ENCODE results near the gene NUMB. TPM values are rescaled to one million over a fixed set of nuclear protein-coding genes. Genes with fewer than 3 reads are reported as not detected.

Gene NUMB
- polyA plus RNA-seq (2012; ENCODE audit: missing spikeins) = 31.0 TPM

DNA sequence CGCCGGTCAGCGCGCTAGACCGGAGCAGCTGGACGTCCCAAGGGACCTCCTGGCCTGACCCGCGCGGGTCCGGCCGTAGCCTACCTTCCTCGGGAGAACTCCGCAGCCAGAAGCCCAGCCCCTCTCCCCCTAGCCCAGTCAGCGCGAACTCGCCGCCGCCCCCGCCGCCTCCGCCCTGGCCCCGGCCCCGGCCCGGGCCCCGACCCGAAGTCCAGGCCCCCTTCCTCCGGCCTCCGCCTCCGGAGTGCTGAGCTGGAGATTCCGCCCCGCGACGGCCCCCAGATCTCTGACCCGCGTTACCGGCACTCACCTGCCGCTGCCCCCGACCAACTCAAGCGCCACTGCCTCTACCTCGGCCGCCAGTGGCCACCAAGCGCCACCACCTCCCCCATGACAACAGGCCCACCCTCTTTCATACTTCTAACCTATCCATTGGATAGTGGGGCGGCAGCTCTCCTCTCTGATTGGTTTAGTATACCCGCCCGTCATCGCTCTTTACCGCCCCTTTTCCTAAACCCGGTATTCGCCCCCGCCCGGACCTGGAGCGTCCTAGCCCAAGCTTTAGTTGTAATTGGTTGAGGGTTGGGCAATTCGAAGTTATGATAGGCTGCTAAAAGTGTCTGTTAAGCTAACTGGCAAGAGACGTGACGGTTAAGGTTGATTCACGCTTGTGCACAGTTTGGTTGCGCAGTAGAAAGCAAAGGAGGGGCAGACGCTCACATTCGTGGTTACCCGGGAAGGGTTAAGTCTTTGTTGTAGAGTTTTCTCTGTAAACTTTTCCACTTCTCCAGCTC, at the start of gene NUMB:
TSS of gene NUMB (minus strand) at position 364 of the 794 bp plus-strand sequence. CDS start 102,795 bp downstream, outside the sequence.
- FAIRE-seq (peak; percentile 99), DNase-seq (ENCODE audit: insufficient read length) (peak; percentile 85)
- TF ChIP-seq POLR2A (IDR thresholded peaks at IDR 0.05; ENCODE audit: low read depth, low read length) = peak; percentile 77; the same call in 1 of the 2 replicates
- TF ChIP-seq POLR2AphosphoS5 (IDR thresholded peaks at IDR 0.05; ENCODE audit: low read depth, low read length) = peak; percentile 57; the same call in 1 of the 2 replicates
- TF ChIP-seq TAF1 (IDR thresholded peaks at IDR 0.05; ENCODE audit: borderline replicate concordance, low read depth, low read length) = peak; percentile 54; the same call in 1 of the 2 replicates

DNA sequence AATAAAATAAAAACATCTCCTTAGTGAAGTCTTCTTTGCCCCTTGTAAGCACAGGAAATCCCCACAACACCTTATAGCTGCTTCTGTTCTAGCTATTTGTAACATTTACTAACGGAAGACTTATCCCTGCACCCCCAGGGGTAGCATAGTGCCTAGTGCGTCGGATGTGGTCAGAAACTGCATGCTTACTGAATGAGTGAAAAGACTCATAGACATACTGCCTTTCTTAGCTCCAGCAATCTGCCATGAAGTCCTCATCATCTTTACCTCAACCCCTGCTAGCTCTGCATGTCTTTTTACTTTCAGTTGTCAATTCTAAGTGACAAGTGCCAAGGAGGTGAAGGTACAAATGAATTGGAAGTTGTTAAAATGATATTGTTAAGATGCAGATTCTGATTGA, 45.3 kb upstream of the NUMB start:
- FAIRE-seq = no peak
- TF ChIP-seq POLR2AphosphoS5 (IDR thresholded peaks at IDR 0.05; ENCODE audit: low read depth, low read length) (peak; percentile 56; the same call in 1 of the 2 replicates), TAF1 (IDR thresholded peaks at IDR 0.05; ENCODE audit: borderline replicate concordance, low read depth, low read length) (no peak), POLR2A (IDR thresholded peaks at IDR 0.05; ENCODE audit: low read depth, low read length) (peak; percentile 40; the same call in 1 of the 2 replicates)
- DNase-seq (ENCODE audit: insufficient read length) = no peak

- DNase-seq (ENCODE audit: insufficient read length) (no peak), FAIRE-seq (no peak)
- TF ChIP-seq POLR2A (IDR thresholded peaks at IDR 0.05; ENCODE audit: low read depth, low read length) (no peak), POLR2AphosphoS5 (IDR thresholded peaks at IDR 0.05; ENCODE audit: low read depth, low read length) (no peak), TAF1 (IDR thresholded peaks at IDR 0.05; ENCODE audit: borderline replicate concordance, low read depth, low read length) (no peak)
Observed at GRCh38 chr14:73502017-73502619, 43.8 kb upstream of the NUMB start.

DNA sequence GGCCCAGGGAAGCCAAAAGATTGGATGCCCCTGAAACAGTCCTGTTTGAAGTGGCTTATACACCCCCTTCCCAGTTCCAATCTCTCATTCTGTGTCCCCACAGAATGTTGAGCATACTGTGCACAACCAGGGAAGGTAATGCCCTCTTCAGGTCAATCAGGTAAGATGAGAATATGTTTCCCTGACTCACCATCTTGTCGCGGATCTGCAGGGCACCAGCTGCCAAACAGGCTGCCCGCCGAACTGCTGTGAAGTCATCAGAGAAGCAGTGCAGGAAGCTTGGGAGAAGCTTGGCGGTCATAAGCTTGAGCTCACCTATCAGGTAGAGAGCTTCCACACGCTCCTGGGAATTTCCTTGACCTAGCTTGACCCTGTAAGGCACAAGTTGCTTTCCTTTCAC, 42.0 kb upstream of the NUMB start:
- no peak for FAIRE-seq
- TF ChIP-seq POLR2A (IDR thresholded peaks at IDR 0.05; ENCODE audit: low read depth, low read length) (no peak), TAF1 (IDR thresholded peaks at IDR 0.05; ENCODE audit: borderline replicate concordance, low read depth, low read length) (no peak), POLR2AphosphoS5 (IDR thresholded peaks at IDR 0.05; ENCODE audit: low read depth, low read length) (no peak)
- DNase-seq (ENCODE audit: insufficient read length) = no peak

DNA sequence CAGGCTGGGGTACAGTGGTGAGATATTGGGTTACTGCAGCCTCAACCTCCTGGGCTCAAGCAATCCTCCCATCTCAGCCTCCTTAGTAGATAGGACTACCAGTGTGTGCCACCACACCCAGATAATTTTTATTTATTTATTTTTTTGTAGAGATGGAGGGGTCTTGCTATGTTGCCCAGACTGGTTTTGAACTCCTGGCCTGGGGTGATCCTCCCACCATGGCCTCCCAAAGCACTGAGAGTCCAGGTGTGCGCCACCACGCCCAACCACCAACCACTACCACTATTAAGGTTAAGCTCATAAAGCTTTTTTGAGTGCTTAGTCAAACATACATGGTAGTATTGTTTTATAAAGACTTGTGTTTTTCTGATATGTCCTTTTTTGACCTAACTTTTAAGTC, 36.2 kb upstream of the NUMB start:
- DNase-seq (ENCODE audit: insufficient read length) (no peak), FAIRE-seq (no peak)
- TF ChIP-seq POLR2A (IDR thresholded peaks at IDR 0.05; ENCODE audit: low read depth, low read length) (no peak), POLR2AphosphoS5 (IDR thresholded peaks at IDR 0.05; ENCODE audit: low read depth, low read length) (no peak), TAF1 (IDR thresholded peaks at IDR 0.05; ENCODE audit: borderline replicate concordance, low read depth, low read length) (no peak)

GRCh38 chr14:73492670-73493069, 34.3 kb upstream of the NUMB start:
- FAIRE-seq (no peak), DNase-seq (ENCODE audit: insufficient read length) (no peak)
- no peak for TF ChIP-seq POLR2AphosphoS5 (IDR thresholded peaks at IDR 0.05; ENCODE audit: low read depth, low read length)

- DNase-seq (ENCODE audit: insufficient read length) (no peak), FAIRE-seq (peak; percentile 50)
- no peak for TF ChIP-seq POLR2A (IDR thresholded peaks at IDR 0.05; ENCODE audit: low read depth, low read length)
- TF ChIP-seq TAF1 (IDR thresholded peaks at IDR 0.05; ENCODE audit: borderline replicate concordance, low read depth, low read length) = no peak
- TF ChIP-seq POLR2AphosphoS5 (IDR thresholded peaks at IDR 0.05; ENCODE audit: low read depth, low read length) = no peak
Observed at GRCh38 chr14:73492043-73492552, 33.8 kb upstream of the NUMB start.

GRCh38 chr14:73491256-73492042, 33.1 kb upstream of the NUMB start:
- DNase-seq (ENCODE audit: insufficient read length) (peak; percentile 71), FAIRE-seq (no peak)
- no peak for TF ChIP-seq POLR2AphosphoS5 (IDR thresholded peaks at IDR 0.05; ENCODE audit: low read depth, low read length)
- TF ChIP-seq TAF1 (IDR thresholded peaks at IDR 0.05; ENCODE audit: borderline replicate concordance, low read depth, low read length) = peak; percentile 26; the same call in 1 of the 2 replicates
- peak; percentile 32 for TF ChIP-seq POLR2A (IDR thresholded peaks at IDR 0.05; ENCODE audit: low read depth, low read length)

GRCh38 chr14:73489481-73490175, 31.3 kb upstream of the NUMB start:
- TF ChIP-seq TAF1 (IDR thresholded peaks at IDR 0.05; ENCODE audit: borderline replicate concordance, low read depth, low read length) = no peak
- no peak for TF ChIP-seq POLR2A (IDR thresholded peaks at IDR 0.05; ENCODE audit: low read depth, low read length)
- TF ChIP-seq POLR2AphosphoS5 (IDR thresholded peaks at IDR 0.05; ENCODE audit: low read depth, low read length) = no peak
- no peak for FAIRE-seq
- no peak for DNase-seq (ENCODE audit: insufficient read length)

GRCh38 chr14:73478684-73479083, 20.3 kb upstream of the NUMB start:
- DNase-seq (ENCODE audit: insufficient read length) (no peak), FAIRE-seq (no peak)
- no peak for TF ChIP-seq POLR2AphosphoS5 (IDR thresholded peaks at IDR 0.05; ENCODE audit: low read depth, low read length)
- no peak for TF ChIP-seq POLR2A (IDR thresholded peaks at IDR 0.05; ENCODE audit: low read depth, low read length)
- no peak for TF ChIP-seq TAF1 (IDR thresholded peaks at IDR 0.05; ENCODE audit: borderline replicate concordance, low read depth, low read length)
